Renal cortical epithelial cell (primary cell): ENCODE results near the gene FRMPD1. TPM values are rescaled to one million over a fixed set of nuclear protein-coding genes. Genes with fewer than 3 reads are reported as not detected.
"Not testable (repeated sequence)": the region's sequence is repeated elsewhere in the genome, so short reads cannot be mapped to it uniquely, and the experiment has no call there.

ENCODE experiments used
- DNase-seq: peaks from one replicate; pipeline ENCODE4 v3.0.0-alpha.2; 2011; ENCODE audit warnings: low read depth
- total RNA-seq: library from RNA; depleted of rRNA; stranded (reverse); fragments of >200 nt; gene quantifications from 2 replicates; pipeline ENCODE4 v1.2.3, GENCODE V29; 2014

The FRMPD1 gene
- total RNA-seq = 0.10 TPM in 1 of 2 replicates, not detected in the other

DNA sequence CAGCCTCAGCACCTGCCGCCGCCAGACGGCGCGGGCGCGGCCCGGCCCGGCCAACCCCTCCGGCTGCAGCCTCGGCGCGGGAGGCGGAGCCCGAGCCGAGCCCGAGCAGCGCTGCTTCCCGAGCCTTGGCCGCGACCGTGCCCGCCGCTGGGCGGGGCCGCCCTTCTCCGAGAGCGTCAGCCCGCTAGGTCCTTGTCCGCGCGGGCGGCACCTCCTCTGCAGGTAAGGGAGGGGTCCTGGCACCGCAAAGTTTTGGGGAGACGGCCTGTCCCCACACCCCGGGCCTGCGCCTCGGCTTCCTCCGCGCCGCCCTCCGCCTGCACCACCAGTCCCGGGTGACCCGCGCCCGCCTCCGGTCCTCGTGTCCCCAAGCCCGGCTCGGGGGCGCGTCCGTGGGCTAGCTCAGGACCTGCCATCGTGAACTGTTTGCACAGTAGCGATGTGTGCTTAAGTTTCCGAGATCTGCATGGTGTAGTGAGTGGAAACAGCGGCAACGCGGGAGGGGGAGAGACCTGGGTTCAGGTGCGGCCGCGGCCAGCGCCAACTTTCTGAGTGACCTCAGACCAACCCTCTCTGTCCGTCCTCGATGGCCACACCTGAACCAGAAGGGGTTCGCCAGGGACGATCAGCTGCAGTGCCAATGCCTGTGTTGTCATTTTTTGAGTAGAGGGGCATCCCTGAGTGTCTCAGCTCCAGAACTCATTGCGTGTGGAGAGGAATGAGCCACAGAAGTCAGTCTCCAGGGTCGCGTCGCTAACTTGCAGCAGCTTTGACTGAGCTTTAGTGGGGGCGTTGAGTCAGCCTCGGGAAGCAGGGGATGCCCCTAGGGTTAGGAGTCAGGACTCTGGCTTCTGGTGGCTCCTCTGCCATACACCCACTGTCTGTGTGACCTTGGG, at the start of gene FRMPD1:
Gene FRMPD1, plus strand, starts transcription at position 82 of the 896 bp plus-strand sequence. CDS start 41,688 bp downstream, outside the sequence.
- DNase-seq = peak; percentile 4

DNA sequence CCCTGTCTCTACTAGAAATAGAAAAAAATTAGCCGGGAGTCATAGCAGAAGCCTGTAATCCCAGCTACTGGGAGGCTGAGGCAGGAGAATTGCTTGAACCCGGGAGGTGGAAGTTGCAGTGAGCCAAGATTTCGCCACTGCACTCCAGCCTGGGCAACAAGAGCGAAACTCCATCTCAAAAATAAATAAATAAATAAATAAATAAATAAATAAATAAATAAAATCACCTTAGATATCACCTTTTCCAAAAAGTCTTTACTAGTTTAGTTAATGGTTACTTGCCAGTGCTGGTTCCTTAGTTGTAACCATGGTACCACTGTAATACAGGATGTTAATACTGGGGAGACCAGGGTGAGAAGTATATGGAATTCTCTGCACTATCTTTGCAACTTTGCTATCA, 48.7 kb upstream of the FRMPD1 start:
- not testable (repeated sequence) for DNase-seq

- DNase-seq = peak; percentile 36
These were observed 47.9 kb upstream of the FRMPD1 start for GRCh38 chr9:37602817-37603216.

DNA sequence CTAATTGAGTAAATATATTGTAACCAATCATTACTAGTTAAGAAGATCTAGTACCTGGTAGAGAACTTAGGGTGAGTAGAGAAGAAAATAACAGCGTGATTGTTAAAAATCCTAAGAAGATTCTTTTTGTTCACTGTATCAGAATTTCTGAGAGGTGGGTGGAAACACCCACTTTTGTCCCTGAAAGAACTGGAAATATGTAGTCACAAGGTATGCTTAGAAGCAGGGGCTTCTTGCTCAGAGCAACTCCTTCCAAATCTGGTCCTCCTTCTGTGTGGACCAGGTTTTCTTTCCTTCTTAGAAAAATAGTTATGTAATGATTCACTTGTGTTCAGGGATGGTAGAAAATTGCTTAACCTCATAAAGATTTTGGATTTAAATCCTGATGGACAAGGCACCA, 46.5 kb upstream of the FRMPD1 start:
- DNase-seq = no peak

- DNase-seq = no peak
These were observed 42.5 kb upstream of the FRMPD1 start for GRCh38 chr9:37608250-37608649.

GRCh38 chr9:37609735-37610397, 40.9 kb upstream of the FRMPD1 start:
- no peak for DNase-seq

DNA sequence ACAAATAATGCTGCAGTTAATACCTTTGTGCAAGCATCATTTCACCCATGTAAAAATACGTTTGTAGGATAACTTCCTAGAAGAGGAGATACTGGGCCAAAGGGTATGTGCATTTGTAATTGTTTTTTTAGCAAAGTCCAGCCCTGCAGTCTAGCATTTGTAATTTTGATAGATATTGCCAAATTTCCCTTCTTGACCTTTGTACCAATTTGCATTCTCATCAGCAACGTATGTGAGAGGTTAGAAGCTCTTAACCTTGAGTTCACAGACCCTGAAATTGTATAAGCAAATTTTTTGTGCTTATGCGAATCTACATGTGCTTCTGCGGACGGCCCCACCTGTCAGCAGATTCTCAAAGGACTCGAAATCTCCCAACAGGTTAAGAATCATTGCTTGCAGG, 39.7 kb upstream of the FRMPD1 start:
- DNase-seq = no peak

DNA sequence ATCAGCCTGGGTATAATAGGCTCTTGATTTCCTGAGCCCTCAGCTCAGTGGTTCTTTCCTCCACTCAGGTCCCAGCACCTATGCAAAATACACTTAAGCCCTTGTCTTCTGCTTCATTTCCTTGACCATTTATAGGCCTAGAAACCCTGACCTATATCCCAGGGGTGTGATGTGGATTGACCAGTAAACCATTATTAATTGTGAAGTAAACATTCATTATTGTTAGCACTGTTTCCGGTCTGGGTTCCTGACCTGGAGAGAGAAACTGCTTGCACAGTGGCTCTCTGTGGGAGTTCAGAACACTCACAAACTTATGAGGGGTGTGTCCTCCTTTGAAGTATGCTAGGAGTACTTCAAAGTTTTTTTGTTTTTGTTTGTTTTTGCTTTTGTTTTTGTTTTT, 38.8 kb upstream of the FRMPD1 start:
- DNase-seq = no peak

- DNase-seq = no peak
These were observed 33.6 kb upstream of the FRMPD1 start for GRCh38 chr9:37617161-37617560.

DNA sequence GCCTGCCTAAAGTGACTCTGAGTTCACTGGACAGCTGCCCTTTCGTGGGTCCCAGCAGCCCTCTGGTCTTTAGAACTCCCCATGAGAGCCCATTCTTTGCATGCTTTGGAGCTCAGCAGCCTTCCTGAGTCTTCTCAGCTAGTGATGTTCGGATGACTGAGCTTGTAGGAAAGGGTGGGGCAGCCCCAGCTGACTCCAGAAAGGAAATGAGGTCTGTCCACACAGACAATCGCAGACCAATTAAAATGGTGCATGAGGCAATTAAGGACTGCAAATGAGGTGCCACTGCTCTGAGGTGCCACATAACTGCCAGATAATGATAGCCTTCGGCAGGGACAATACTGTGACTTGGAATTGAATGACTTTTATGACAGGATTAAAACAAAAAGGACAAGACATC, 32.9 kb upstream of the FRMPD1 start:
- no peak for DNase-seq

- no peak for DNase-seq
These were observed 31.9 kb upstream of the FRMPD1 start for GRCh38 chr9:37618817-37619216.

GRCh38 chr9:37619806-37620205, 30.9 kb upstream of the FRMPD1 start:
- no peak for DNase-seq

DNA sequence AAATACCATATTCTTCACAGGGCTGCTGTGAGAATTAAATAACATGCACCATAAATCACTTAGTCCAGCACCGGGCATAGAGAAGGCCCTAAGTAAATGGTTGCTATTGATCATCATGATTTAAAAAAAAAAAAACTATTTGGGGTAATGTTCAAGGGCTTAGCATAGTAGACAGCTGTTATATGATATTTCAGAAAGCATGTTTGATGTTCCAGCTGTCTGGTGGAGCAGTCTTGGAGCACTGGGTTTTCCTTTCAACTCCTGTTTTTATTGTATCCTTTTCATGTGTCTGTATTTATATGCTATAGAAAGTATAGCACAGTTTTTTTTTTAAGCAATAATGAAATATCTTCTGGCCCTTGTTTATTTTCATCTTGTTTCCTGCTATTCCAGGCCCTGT, 30.4 kb upstream of the FRMPD1 start:
- DNase-seq = no peak

- no peak for DNase-seq
These were observed 29.3 kb upstream of the FRMPD1 start for GRCh38 chr9:37621273-37622121.

GRCh38 chr9:37622462-37622861, 28.3 kb upstream of the FRMPD1 start:
- DNase-seq = no peak

DNA sequence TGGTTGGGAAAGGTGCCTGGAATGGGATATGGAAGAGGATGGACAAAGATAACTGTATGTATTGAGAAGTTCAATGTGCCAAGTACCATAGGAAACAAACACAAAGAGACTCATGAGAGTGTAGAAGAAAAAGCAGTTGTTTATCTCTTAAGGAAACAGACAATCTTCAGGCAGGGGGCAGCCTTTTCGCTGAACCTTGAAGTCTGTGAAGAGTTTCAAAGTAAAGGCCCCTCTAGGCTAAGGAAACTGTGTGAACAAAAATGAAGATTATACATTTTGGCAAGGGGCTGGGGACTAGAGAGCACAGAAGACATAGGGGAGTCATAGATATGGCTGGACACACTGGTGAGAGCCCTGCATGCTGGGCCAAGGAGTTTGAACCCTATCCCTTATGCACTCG, 27.5 kb upstream of the FRMPD1 start:
- DNase-seq = no peak

- DNase-seq = no peak
These were observed 26.7 kb upstream of the FRMPD1 start for GRCh38 chr9:37624073-37624472.

GRCh38 chr9:37625036-37625757, 25.6 kb upstream of the FRMPD1 start:
- DNase-seq = no peak

DNA sequence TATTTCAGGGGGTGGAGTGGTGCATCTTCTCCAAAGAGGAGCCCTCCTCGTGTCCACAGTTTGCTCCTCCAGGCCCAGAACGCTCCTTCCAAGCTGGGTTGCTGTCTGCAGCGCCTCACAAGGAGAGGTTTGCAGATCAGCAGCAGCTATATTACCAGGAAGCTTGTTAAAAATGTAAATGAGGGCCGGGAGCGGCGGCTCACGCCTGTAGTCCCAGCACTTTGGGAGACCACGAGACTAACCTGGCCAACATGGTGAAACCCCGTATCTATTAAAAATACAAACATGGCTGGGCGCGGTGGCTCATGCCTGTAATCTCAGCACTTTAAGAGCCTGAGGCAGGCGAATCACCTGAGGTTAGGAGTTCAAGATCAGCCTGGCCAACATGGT, 25.0 kb upstream of the FRMPD1 start:
- no peak for DNase-seq

- DNase-seq = no peak
These were observed 24.0 kb upstream of the FRMPD1 start for GRCh38 chr9:37626708-37627292.

DNA sequence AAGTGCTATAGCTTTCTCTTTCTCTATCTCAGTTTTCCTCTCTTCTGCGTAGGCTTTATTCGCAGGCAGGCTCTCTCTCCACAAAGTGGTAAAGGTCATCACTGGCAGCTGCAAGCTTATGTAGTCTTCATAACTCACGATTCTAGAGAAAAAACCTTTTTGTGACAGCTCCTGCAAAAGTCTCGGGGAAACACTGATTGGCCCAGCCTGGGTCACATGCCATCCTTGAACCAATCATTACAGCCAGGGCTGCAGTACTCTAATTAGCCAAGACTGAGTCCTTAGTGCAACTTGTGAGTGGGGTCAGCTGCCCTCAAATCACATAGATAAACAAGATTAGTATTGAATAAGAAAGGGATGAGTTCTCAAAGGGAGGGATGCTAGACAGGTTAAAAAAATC, 18.3 kb upstream of the FRMPD1 start:
- no peak for DNase-seq
